Hepatocyte (in vitro differentiated cells): ENCODE data around the gene KCNA5.

ENCODE experiments used
- CTCF ChIP-seq: fragments of 200-600 bp; sonication (generic); IDR thresholded peaks from 2 replicates; pipeline ENCODE4 v1.5.1; 2016; ENCODE audit warnings: antibody characterized with exemption, mild to moderate bottlenecking; ENCODE audit not compliant: poor library complexity
- EZH2 ChIP-seq: fragments of 200-600 bp; sonication (generic); IDR thresholded peaks from 2 replicates; pipeline ENCODE4 v1.6.1; 2016; ENCODE audit warnings: antibody characterized with exemption, mild to moderate bottlenecking, borderline replicate concordance
- EZH2phosphoT487 ChIP-seq: fragments of 200-600 bp; sonication (generic); IDR thresholded peaks from one replicate; pipeline ENCODE4 v1.6.1; 2018; ENCODE audit warnings: antibody characterized with exemption, mild to moderate bottlenecking, low read depth, moderate library complexity; ENCODE audit not compliant: unreplicated experiment, severe bottlenecking

GRCh38 chr12:5022465-5023061, 21.1 kb upstream of the KCNA5 start:
- TF ChIP-seq CTCF (peak; percentile 93), EZH2 (no peak), EZH2phosphoT487 (no peak)
